Ovary (tissue), 3 donors: ENCODE results near the gene PDE7B.

Experiments used
- CTCF ChIP-seq, 3 donors: fragments of 450-650 bp in 2 of 3; fragments of 200-600 bp in 1 of 3; IDR thresholded peaks; one replicate each; pipeline versions ENCODE4 v1.5.1 to v1.8.0; 2016 to 2022; ENCODE audit warnings: antibody characterized with exemption in 3 of 3, mild to moderate bottlenecking in 1 of 3
- EP300 ChIP-seq: sonication (generic); formaldehyde crosslinking; IDR thresholded peaks from one replicate; pipeline ENCODE4 v1.6.1; 2017; ENCODE audit warnings: antibody characterized with exemption
- POLR2A ChIP-seq: fragments of 450-650 bp; IDR thresholded peaks from one replicate; pipeline ENCODE4 v1.6.1; 2017; ENCODE audit warnings: antibody characterized with exemption, mild to moderate bottlenecking, moderate library complexity
- donor health status: DM: no; HTN: no; CAD: no.

GRCh38 chr6:135992739-135993138 is 141.2 kb downstream of the PDE7B start:
- no peak for TF ChIP-seq CTCF (IDR thresholded peaks at IDR 0.05)
- no peak for TF ChIP-seq POLR2A
- TF ChIP-seq EP300: no peak
